GM19351 (cell line): ENCODE measurements around the gene FAM53A.
"Not testable (repeated sequence)": the region's sequence is repeated elsewhere in the genome, so short reads cannot be mapped to it uniquely, and the experiment has no call there.

Experiments
- ATAC-seq: cut with Tn5 transposase; IDR thresholded peaks from one replicate; pipeline ENCODE4 v1.9.1; 2021; ENCODE audit warnings: mild to moderate bottlenecking, moderate library complexity; ENCODE audit not compliant: unreplicated experiment

The FAM53A gene

GRCh38 chr4:1717129-1718094 lies 33.3 kb upstream of the FAM53A start:
- ATAC-seq = no peak

DNA sequence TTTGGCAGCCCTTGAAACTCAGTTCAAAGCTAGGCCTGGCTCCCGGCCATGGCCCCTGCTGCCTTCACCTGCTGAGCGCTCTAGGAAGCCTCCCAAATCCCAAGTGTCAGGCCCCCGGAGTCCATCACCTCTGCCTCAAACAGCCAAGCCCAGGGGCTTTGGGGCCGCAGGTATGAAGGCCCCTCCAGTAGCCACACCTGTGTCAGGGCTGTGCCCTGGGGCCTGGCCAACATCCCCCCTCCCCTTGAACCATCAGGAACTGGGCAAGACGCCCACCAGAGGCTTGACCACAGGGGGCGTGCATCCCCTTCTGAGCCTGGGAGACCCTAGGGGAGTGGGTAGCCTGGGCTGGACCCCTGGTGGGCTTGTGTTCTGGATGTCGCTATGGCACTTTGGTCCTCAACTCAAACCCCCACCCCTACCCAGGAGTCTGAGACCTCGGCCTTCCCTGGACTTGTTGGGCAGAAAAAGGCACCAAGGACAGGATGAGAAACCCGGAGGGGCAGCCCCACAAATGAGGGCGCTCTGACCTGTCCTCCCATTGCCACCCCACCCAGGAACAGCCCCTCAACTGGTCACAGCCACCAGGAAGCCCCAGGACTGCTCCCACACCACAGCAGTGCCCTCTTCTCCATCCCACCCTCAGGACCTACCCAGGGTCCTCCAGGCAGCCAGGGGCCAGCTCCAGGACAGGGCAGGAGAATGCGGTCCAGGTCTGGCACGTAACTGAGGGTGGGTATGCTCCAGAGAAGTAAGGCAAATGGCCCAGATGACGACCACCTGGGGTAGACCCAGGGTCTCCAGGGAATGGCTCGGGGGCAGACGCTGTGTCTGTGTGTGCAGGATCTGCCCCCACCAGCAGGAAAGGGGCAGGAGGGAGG lies 32.2 kb upstream of the FAM53A start:
- ATAC-seq = no peak

- ATAC-seq = no peak
Observed at GRCh38 chr4:1715002-1715758, 31.1 kb upstream of the FAM53A start.

GRCh38 chr4:1714303-1715001 lies 30.3 kb upstream of the FAM53A start:
- ATAC-seq = no peak

DNA sequence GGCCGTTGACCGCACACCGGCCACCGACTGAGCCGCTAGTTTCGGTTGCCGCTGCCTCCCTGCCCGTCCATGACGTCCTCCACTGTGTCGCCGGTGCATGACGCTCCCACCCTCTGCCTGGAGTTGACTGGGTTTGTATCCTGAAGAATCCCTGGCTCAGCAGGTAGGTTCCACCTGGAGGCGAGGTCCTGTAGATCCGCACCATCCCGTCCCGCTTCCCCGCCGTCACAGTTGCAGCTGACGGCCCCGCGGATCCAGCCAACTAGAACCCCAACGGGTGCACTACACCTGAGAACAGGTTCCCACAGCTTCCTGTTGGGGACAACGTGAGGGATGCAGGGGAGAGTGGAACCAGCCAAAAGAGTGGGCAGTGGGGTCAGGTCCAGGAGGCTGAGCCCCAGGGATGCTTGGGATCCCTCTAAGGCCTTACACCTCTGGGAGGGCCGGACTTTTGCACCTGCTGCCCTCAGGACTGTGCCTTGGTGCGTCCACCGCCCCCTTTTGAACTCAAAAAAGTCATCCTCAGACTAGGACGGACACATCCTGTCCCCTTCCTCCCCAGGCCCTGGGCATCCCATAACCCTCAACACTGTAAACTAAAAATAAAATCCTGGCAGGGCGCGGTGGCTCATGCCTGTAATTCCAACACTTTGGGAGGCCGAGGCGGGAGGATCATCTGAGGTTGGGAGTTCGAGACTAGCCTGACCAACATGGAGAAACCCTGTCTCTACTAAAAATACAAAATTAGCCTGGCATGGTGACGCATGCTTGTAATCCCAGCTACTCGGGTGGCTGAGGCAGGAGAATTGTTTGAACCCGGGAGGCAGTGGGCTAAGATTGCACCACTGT lies 29.1 kb upstream of the FAM53A start:
- ATAC-seq = peak; percentile 0

GRCh38 chr4:1712216-1713002 lies 28.3 kb upstream of the FAM53A start, which contains the start of gene SLBP:
Gene SLBP, minus strand, starts transcription at chr4:1712319. Its CDS starts 131 bp downstream, at chr4:1712188.
- peak; percentile 73 for ATAC-seq

GRCh38 chr4:1711571-1712215 lies 27.6 kb upstream of the FAM53A start:
- peak; percentile 1 for ATAC-seq

DNA sequence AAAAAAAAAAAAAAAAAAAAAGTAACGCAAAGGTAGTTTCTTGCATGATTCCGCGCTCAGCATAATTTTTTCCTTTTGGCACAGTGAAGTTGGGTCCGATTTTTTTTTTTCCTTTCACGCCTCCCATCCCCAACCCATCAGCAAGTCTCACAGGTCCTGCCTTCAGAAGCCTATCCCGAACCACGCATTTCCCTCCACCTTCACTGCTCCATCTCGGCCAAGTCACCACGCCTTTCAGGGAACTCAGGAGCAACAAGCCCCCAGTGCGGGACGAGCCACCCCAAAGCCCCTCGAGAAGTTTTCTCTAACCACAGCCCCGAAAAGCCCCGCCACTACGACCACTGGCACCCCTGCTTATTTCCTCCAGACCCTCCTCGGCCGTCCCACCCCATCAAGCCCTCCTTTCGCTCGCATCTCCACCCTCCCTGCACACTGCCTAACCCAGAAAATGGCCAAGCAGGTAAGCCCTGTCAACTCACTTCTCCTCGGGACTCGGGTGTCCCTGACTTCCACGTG lies 27.0 kb upstream of the FAM53A start:
- no peak for ATAC-seq

GRCh38 chr4:1708581-1708980 lies 24.5 kb upstream of the FAM53A start:
- no peak for ATAC-seq

GRCh38 chr4:1706358-1706757 lies 22.2 kb upstream of the FAM53A start:
- ATAC-seq = no peak

- no peak for ATAC-seq
Observed at GRCh38 chr4:1705732-1706131, 21.6 kb upstream of the FAM53A start.

DNA sequence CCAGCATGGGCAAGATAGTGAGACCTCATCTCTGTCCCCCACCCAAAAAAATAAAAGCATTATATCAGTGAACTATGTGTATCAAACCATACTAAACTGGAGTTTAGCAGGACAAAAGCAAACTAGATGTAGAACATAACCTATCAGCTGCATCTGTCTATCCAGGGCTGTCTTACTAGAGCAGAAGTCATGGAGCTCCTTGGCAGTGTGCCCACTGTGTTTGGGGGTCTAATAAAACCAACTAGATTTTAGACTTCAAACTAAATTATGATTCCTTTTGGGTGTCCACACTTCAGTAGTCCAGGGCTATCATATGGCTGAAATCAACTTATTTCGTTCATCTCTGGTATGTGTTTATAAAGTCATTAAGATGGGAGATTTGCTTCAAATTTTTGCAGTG lies 19.8 kb upstream of the FAM53A start:
- ATAC-seq = no peak

GRCh38 chr4:1701671-1702070 lies 17.6 kb upstream of the FAM53A start:
- not testable (repeated sequence) for ATAC-seq

DNA sequence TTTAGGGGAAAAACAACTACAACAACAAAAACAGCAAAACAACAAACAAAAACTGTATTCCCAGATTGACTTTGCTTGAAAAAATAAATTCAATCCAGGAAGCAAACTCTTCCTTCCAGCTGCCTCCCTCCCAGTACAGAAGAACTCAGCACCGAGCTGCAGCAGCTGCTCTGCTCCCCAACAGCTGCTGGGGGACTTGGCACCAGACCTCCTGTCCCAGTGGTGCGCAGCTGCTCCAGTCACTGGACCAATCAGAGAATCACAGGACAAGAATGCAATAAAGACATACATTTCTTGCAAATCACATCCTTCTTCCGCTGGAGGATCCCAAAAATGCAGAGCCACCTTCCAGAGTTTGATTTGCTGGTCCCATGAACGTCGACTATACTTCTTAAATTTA lies 11.8 kb upstream of the FAM53A start:
- ATAC-seq = no peak

- ATAC-seq = no peak
Observed at GRCh38 chr4:1693131-1693896, 9.2 kb upstream of the FAM53A start.

DNA sequence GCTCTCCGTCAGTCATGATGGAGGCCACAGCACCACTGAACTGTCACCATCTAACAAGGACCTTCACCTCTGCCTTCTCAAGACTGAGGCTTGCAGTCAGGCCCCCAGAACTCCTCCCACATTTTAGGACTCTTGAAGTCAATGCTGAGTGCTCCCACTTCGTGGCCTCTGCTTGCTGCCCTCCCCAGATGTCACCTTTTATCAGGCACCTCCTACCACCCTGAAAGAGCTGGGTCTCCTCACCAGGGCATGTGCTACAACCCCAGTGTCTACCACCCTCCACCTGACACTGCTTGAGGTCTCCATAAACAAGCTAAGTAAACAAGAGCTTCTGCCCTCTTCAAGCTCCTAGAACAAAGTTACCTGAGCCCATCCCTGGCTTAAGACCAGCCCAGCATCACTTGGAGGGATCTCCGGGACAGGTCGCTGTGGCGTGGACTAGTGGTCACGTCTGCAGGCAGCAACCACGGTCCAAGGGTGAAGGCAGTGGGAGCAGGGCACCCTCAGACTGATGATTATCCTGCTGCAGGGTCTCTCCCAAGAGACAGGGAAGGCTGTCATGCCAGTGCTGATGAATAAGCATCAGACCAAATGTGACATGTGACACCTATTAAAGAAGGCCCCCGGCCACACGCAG lies 7.7 kb upstream of the FAM53A start:
- no peak for ATAC-seq

DNA sequence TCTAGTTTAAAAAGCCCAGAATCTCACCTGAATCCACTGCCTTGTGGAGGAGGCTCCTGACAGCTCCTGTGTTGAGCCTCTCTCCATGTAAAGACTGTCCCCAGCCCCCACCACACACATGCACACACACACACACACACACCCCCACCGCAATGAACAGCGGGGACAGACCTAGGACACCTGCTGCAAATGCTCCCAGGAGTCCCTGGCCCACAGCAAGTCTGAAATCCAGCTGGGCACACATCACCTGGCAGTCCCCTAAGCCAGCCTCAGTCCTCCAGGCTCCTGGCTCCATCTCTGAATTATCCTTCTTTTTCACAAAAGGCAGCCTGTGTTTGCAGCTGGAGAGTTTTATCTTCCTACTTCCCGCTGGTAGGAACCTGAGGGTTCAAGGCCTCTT lies 6.6 kb upstream of the FAM53A start:
- no peak for ATAC-seq
